Stomach (tissue), 9 donors: Measurements from ENCODE around the gene CD46. TPM values are rescaled to one million over a fixed set of nuclear protein-coding genes. Genes with fewer than 3 reads are reported as not detected.

Source experiments
- DNase-seq, 2 donors: peaks; one replicate each; pipeline versions ENCODE4 v3.0.0 to v3.0.0-alpha.2; 2013 to 2019
- H3K27ac ChIP-seq, 5 donors: fragments of 200-600 bp in 4 of 5; sonication (generic) in 4 of 5; one replicate each; pipeline ENCODE4 v1.5.1; 2013 to 2019; ENCODE audit warnings: mild to moderate bottlenecking in 1 of 5, moderate library complexity in 1 of 5
- H3K27me3 ChIP-seq, 3 donors: fragments of 200-600 bp; sonication (generic); one replicate each; pipeline ENCODE4 v1.5.1; 2017 to 2019; ENCODE audit warnings: mixed run types in 1 of 3
- H3K36me3 ChIP-seq, 4 donors: fragments of 200-600 bp; sonication (generic); 1 replicate in 3 of 4; 2 replicates in 1 of 4; pipeline ENCODE4 v1.5.1; 2016 to 2019
- H3K4me1 ChIP-seq, 4 donors: fragments of 200-600 bp; sonication (generic); one replicate each; pipeline ENCODE4 v1.5.1; 2016 to 2019
- H3K4me3 ChIP-seq, 4 donors: fragments of 200-600 bp; sonication (generic) in 3 of 4; one replicate each; pipeline ENCODE4 v1.5.1; 2016 to 2019; ENCODE audit warnings: mild to moderate bottlenecking in 1 of 4
- H3K9me3 ChIP-seq, 4 donors: fragments of 200-600 bp; sonication (generic); one replicate each; pipeline ENCODE4 v1.5.1; 2016 to 2019
- CTCF ChIP-seq, 7 experiments: fragments of 450-650 bp in 4 of 7; fragments of 200-600 bp in 3 of 7; sonication (generic) in 3 of 7; IDR thresholded peaks; one replicate each; pipeline ENCODE4 v1.5.1; 2016 to 2019; ENCODE audit warnings: antibody characterized with exemption in 7 of 7, control low read depth in 2 of 7, mild to moderate bottlenecking in 1 of 7
- EP300 ChIP-seq: sonication (generic); formaldehyde crosslinking; IDR thresholded peaks from one replicate; pipeline ENCODE4 v1.6.1; 2017; ENCODE audit warnings: antibody characterized with exemption
- POLR2A ChIP-seq, 4 donors: fragments of 450-650 bp; IDR thresholded peaks; one replicate each; pipeline ENCODE4 v1.6.1; 2016; ENCODE audit warnings: antibody characterized with exemption in 4 of 4, control low read depth in 2 of 4, mild to moderate bottlenecking in 1 of 4, moderate library complexity in 1 of 4
- POLR2AphosphoS5 ChIP-seq, 3 donors: sonication (generic); formaldehyde crosslinking; IDR thresholded peaks; one replicate each; pipeline ENCODE4 v1.6.1; 2016; ENCODE audit warnings: antibody characterized with exemption in 3 of 3
- WGBS, 5 donors: extraction: QIAGEN DNeasy Blood & Tissue Kit in 3 of 5; methylation state at CpG; one replicate each; pipeline versions ENCODE4 v1.1.5 to v1.1.7; 2013 to 2018; 5-methylcytosine and 5-hydroxymethylcytosine counted together
- intact Hi-C: fragments of 100-400 bp; cut with DNase I; formaldehyde crosslinking; loops from one replicate; pipeline ENCODE4 v1.15.1; 2023; ENCODE audit warnings: low total_unique reads
- polyA plus RNA-seq, 3 donors: library from polyadenylated mRNA; stranded (reverse); fragments of 200-250 nt; gene quantifications; one replicate each; pipeline ENCODE4 v1.2.3, GENCODE V29; 2013
- total RNA-seq, 5 donors: library from RNA; depleted of rRNA; stranded (reverse); fragments of >200 nt; gene quantifications; one replicate each; pipeline versions ENCODE4 v1.1.0 to v1.2.3, GENCODE V29; 2014 to 2016
- donor health status: healthy with polysubstance abuse.
- donor health status: Bipolar disorder and iron deficiency.
- donor health status: healthy.

The CD46 gene
- total and polyA plus RNA-seq, 8 donors = 25.2 to 424 (median 96.5) TPM

GRCh38 chr1:207745839-207746767, 5.8 kb upstream of the CD46 start:
- peaks cover 5 to 34% (median 16%) of the 10 kb centered on the region in 4 donors for H3K4me1 ChIP-seq
- no peaks in the 10 kb centered on the region for H3K27me3 ChIP-seq
- DNase-seq = no peak
- no peaks in the 10 kb centered on the region for H3K36me3 ChIP-seq
- no peak for TF ChIP-seq POLR2A (IDR thresholded peaks at IDR 0.05)
- no peak for TF ChIP-seq CTCF (IDR thresholded peaks at IDR 0.05)
- TF ChIP-seq POLR2AphosphoS5 (IDR thresholded peaks at IDR 0.05) = no peak
- TF ChIP-seq EP300 = no peak
- no peak overlapping the region for H3K27ac ChIP-seq
- no peak overlapping the region for H3K4me3 ChIP-seq
- intact Hi-C loops = no loop called here
- 78 to 85% (median 81%) methylated on average over 6 of the region's 6 CpGs for WGBS, 5 donors
- H3K9me3 ChIP-seq = no peaks in the 10 kb centered on the region

GRCh38 chr1:207747627-207748492, 4.0 kb upstream of the CD46 start:
- DNase-seq = no peak
- Histone ChIP-seq H3K36me3 (no peaks in the 10 kb centered on the region), H3K4me3 (no peak overlapping the region), H3K9me3 (no peaks in the 10 kb centered on the region), H3K27ac (peak overlapping the region in 4 of 5 donors; percentile 24 to 67 (median 47)), H3K27me3 (no peaks in the 10 kb centered on the region), H3K4me1 (peaks cover 14 to 41% (median 25%) of the 10 kb centered on the region in 4 donors)
- 78 to 83% (median 80%) methylated on average over 15 of the region's 15 CpGs for WGBS, 5 donors
- TF ChIP-seq EP300 (no peak), POLR2AphosphoS5 (IDR thresholded peaks at IDR 0.05) (no peak), CTCF (IDR thresholded peaks at IDR 0.05) (no peak), POLR2A (IDR thresholded peaks at IDR 0.05) (no peak)
- intact Hi-C loops = no loop called here

- TF ChIP-seq EP300 (no peak), CTCF (IDR thresholded peaks at IDR 0.05) (no peak), POLR2AphosphoS5 (IDR thresholded peaks at IDR 0.05) (peak in 1 of 3 donors; percentile 58), POLR2A (IDR thresholded peaks at IDR 0.05) (no peak)
- WGBS, 5 donors = 18 to 38% (median 23%) methylated on average over 2 of the region's 2 CpGs
- Histone ChIP-seq H3K4me3 (no peak overlapping the region), H3K36me3 (no peaks in the 10 kb centered on the region), H3K27ac (peak overlapping the region in 4 of 5 donors; percentile 7 to 67 (median 34)), H3K9me3 (no peaks in the 10 kb centered on the region), H3K4me1 (peaks cover 22 to 51% (median 35%) of the 10 kb centered on the region in 4 donors), H3K27me3 (no peaks in the 10 kb centered on the region)
- intact Hi-C loops = no loop called here
- DNase-seq = peak in 1 of 2 donors; percentile 57
Measured at GRCh38 chr1:207748737-207749528, 2.9 kb upstream of the CD46 start.
